Measurements from ENCODE around the gene KLK15.

- TF ChIP-seq CTCF (IDR thresholded peaks at IDR 0.05; ENCODE audit: insufficient read depth, low read length) (no peak), POLR2AphosphoS5 (IDR thresholded peaks at IDR 0.05; ENCODE audit: low read depth) (no peak), GABPA (IDR thresholded peaks at IDR 0.05; ENCODE audit: low read depth) (no peak)
Observed at GRCh38 chr19:50818859-50819472, 14.4 kb downstream of the KLK15 start.
